MV-4-11 (cell line): ENCODE results near the gene SMG6.
"Not testable (repeated sequence)": the region's sequence is repeated elsewhere in the genome, so short reads cannot be mapped to it uniquely, and the experiment has no call there.

Experiments
- DNase-seq: peaks from one replicate; lab custom pipeline; 2025; lab: John Stamatoyannopoulos, UW

SMG6 gene

GRCh38 chr17:2303204-2304188 is at the start of gene SMG6, which contains the start of gene SRR:
SMG6 (minus strand) TSS chr17:2303785; CDS start chr17:2303720, 65 bp downstream.
SRR (plus strand) TSS chr17:2303950; CDS start chr17:2315561, 11,611 bp downstream.
- peak; percentile 77 for DNase-seq

- DNase-seq: no peak
Observed at GRCh38 chr17:2351269-2351668, 47.7 kb upstream of the SMG6 start.

- DNase-seq: no peak
Observed at GRCh38 chr17:2347805-2348685, 44.5 kb upstream of the SMG6 start.

GRCh38 chr17:2346475-2346874 is 42.9 kb upstream of the SMG6 start:
- no peak for DNase-seq

- DNase-seq: no peak
Observed at GRCh38 chr17:2344528-2344927, 40.9 kb upstream of the SMG6 start.

- no peak for DNase-seq
Observed at GRCh38 chr17:2343421-2343820, 39.8 kb upstream of the SMG6 start.

- no peak for DNase-seq
Observed at GRCh38 chr17:2338315-2338657, 34.7 kb upstream of the SMG6 start.

- no peak for DNase-seq
Observed at GRCh38 chr17:2337544-2338314, 34.1 kb upstream of the SMG6 start.

- no peak for DNase-seq
Observed at GRCh38 chr17:2336852-2337543, 33.4 kb upstream of the SMG6 start, which contains the start of gene SGSM2. SGSM2 (plus strand) TSS chr17:2337501; CDS start chr17:2337689, 188 bp downstream.

GRCh38 chr17:2336215-2336851 is 32.7 kb upstream of the SMG6 start, which contains the start of gene TSR1:
TSR1 (minus strand) TSS chr17:2336457; CDS start chr17:2336427, 30 bp downstream.
- DNase-seq: peak; percentile 86

GRCh38 chr17:2335726-2336214 is 32.2 kb upstream of the SMG6 start:
- no peak for DNase-seq

- DNase-seq: no peak
Observed at GRCh38 chr17:2331303-2331702, 27.7 kb upstream of the SMG6 start.

GRCh38 chr17:2323629-2324314 is 20.2 kb upstream of the SMG6 start:
- DNase-seq: no peak

- DNase-seq: no peak
Observed at GRCh38 chr17:2321399-2321798, 17.8 kb upstream of the SMG6 start.

GRCh38 chr17:2319051-2319450 is 15.5 kb upstream of the SMG6 start:
- DNase-seq: peak; percentile 7

GRCh38 chr17:2317796-2318195 is 14.2 kb upstream of the SMG6 start:
- no peak for DNase-seq

GRCh38 chr17:2316916-2317205 is 13.3 kb upstream of the SMG6 start:
- DNase-seq: not testable (repeated sequence)

GRCh38 chr17:2312736-2313135 is 9.2 kb upstream of the SMG6 start:
- no peak for DNase-seq

- DNase-seq: no peak
Observed at GRCh38 chr17:2309338-2310154, 6.0 kb upstream of the SMG6 start.
